Activated naive CD4-positive, alpha-beta T cell (primary cell): Measurements from ENCODE around the gene KIF5B.

Experiments
- DNase-seq, 4 experiments: peaks; one replicate each; lab custom pipeline; 2025; lab: John Stamatoyannopoulos, UW

The KIF5B gene

DNA sequence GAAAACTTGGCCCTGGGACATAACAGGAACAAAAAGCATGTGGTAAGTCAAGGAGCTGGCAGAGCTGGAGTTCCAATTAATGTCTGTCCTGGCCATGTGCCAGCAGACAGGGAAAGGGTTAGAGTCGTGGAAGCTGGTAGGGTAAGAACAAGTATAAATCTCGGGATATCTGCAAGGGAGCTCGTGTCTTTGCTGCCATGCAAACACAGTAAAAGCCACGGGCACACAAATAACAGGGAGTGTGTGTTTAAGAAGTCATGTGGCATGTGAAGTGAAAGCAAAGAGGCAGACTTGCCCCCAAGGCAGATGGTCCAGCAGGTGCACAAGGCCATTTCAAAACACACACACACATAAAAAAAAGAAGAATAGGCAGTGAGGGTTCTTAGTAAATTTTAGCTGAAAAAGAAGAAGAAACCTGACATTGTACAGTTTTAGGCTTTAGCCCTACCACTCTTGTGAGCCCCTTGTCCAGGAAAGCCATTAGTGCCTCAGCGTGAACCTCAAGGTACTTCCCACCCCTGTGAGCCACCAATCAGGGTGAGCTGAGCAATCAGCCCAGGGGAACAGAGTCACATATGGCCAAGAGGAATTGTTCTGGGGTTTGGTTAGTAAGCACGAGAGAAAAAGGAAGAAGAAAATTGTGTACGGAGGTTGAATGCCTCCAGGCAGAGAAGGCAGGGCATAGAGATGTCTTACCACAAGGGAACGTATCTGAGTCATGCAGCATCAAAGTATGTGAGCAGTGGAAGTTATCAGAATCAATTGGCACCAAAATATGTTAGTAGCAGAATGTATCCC lies 94.7 kb downstream of the KIF5B start:
- no peak for DNase-seq

DNA sequence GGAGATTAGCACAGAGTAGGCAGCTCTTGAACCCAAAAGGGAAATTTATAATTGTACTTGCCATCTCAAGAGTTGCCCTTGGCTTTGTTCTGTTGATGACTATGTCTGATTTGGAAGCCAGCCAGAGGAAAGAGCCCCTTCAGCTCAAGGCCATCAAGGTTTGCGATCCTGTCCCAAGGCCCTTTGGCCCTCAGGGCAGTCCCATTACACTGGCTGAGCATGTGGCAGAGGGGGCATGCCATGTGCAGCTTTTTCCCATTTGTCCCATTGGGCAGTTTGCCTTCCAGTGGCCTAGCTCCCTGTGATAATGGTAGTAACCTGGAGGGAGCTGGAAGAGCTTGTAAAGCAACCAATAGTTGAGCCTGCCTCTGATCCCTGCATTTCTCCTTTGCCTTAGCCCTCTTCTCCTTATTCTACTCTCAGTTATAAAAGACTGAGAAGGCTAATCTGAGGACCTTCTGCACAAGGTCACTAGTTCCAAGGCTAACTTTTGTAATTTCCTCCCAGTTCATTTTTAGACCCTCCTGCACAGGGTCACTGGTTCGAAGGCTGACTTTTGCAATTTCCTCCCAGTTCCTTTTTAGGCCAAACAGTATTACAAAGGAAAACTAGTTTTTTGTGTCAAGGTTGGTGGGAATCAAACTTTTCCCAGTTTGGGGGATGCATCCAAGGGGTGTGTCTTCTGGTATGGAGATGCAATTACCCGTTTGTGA lies 96.6 kb downstream of the KIF5B start:
- DNase-seq: no peak
